Measurements from ENCODE around the gene WNT5B.

The WNT5B gene

GRCh38 chr12:1628666-1629337 lies at the start of gene WNT5B:
Gene WNT5B (plus strand): TSS chr12:1629231. CDS start chr12:1631355, 2,124 bp downstream.
- no peak for DNase-seq
- in situ Hi-C loops (cut with HindIII; ENCODE audit: low pct_ligation_motif_present, low pct_unique_long_range_greater_than_20kb, low sequenced_read_pairs): no loop called here

- in situ Hi-C loops (cut with HindIII; ENCODE audit: low pct_ligation_motif_present, low pct_unique_long_range_greater_than_20kb, low sequenced_read_pairs): loop anchor here (10.0 kb wide), 1 partner anchor 465 kb away; no protein-coding TSS in a partner anchor
- DNase-seq: no peak
Measured at GRCh38 chr12:1579651-1580435, 49.2 kb upstream of the WNT5B start.

- DNase-seq: no peak
- in situ Hi-C loops (cut with HindIII; ENCODE audit: low pct_ligation_motif_present, low pct_unique_long_range_greater_than_20kb, low sequenced_read_pairs): no loop called here
Measured at GRCh38 chr12:1580526-1580925, 48.5 kb upstream of the WNT5B start.

- in situ Hi-C loops (cut with HindIII; ENCODE audit: low pct_ligation_motif_present, low pct_unique_long_range_greater_than_20kb, low sequenced_read_pairs): no loop called here
Measured at GRCh38 chr12:1581973-1582708, 46.9 kb upstream of the WNT5B start.

GRCh38 chr12:1582709-1583050 lies 46.4 kb upstream of the WNT5B start:
- in situ Hi-C loops (cut with HindIII; ENCODE audit: low pct_ligation_motif_present, low pct_unique_long_range_greater_than_20kb, low sequenced_read_pairs): no loop called here
- no peak for DNase-seq

More at GRCh38 chr12:1581973-1582708, 46.9 kb upstream of the WNT5B start:
- DNase-seq: no peak

GRCh38 chr12:1583421-1584078 lies 45.5 kb upstream of the WNT5B start:
- DNase-seq: peak; percentile 93
- in situ Hi-C loops (cut with HindIII; ENCODE audit: low pct_ligation_motif_present, low pct_unique_long_range_greater_than_20kb, low sequenced_read_pairs): no loop called here

- DNase-seq: no peak
- in situ Hi-C loops (cut with HindIII; ENCODE audit: low pct_ligation_motif_present, low pct_unique_long_range_greater_than_20kb, low sequenced_read_pairs): no loop called here
Measured at GRCh38 chr12:1584326-1584725, 44.7 kb upstream of the WNT5B start.

- in situ Hi-C loops (cut with HindIII; ENCODE audit: low pct_ligation_motif_present, low pct_unique_long_range_greater_than_20kb, low sequenced_read_pairs): no loop called here
- DNase-seq: no peak
Measured at GRCh38 chr12:1587927-1588574, 41.0 kb upstream of the WNT5B start.

GRCh38 chr12:1588575-1588947 lies 40.5 kb upstream of the WNT5B start:
- DNase-seq: no peak
- in situ Hi-C loops (cut with HindIII; ENCODE audit: low pct_ligation_motif_present, low pct_unique_long_range_greater_than_20kb, low sequenced_read_pairs): no loop called here

GRCh38 chr12:1590221-1590979 lies 38.6 kb upstream of the WNT5B start:
- peak; percentile 27 for DNase-seq
- in situ Hi-C loops (cut with HindIII; ENCODE audit: low pct_ligation_motif_present, low pct_unique_long_range_greater_than_20kb, low sequenced_read_pairs): no loop called here

- in situ Hi-C loops (cut with HindIII; ENCODE audit: low pct_ligation_motif_present, low pct_unique_long_range_greater_than_20kb, low sequenced_read_pairs): no loop called here
- peak; percentile 52 for DNase-seq
Measured at GRCh38 chr12:1591034-1591433, 38.0 kb upstream of the WNT5B start.

GRCh38 chr12:1591543-1591942 lies 37.5 kb upstream of the WNT5B start:
- in situ Hi-C loops (cut with HindIII; ENCODE audit: low pct_ligation_motif_present, low pct_unique_long_range_greater_than_20kb, low sequenced_read_pairs): no loop called here
- no peak for DNase-seq

GRCh38 chr12:1592444-1593173 lies 36.4 kb upstream of the WNT5B start:
- DNase-seq: peak; percentile 37
- in situ Hi-C loops (cut with HindIII; ENCODE audit: low pct_ligation_motif_present, low pct_unique_long_range_greater_than_20kb, low sequenced_read_pairs): no loop called here

- peak; percentile 58 for DNase-seq
- in situ Hi-C loops (cut with HindIII; ENCODE audit: low pct_ligation_motif_present, low pct_unique_long_range_greater_than_20kb, low sequenced_read_pairs): no loop called here
Measured at GRCh38 chr12:1593174-1594005, 35.6 kb upstream of the WNT5B start.

- in situ Hi-C loops (cut with HindIII; ENCODE audit: low pct_ligation_motif_present, low pct_unique_long_range_greater_than_20kb, low sequenced_read_pairs): no loop called here
- no peak for DNase-seq
Measured at GRCh38 chr12:1594006-1594260, 35.1 kb upstream of the WNT5B start.

GRCh38 chr12:1594261-1595025 lies 34.6 kb upstream of the WNT5B start, which contains the start of gene FBXL14:
Gene FBXL14 (minus strand): TSS chr12:1594581. CDS start chr12:1594066, 515 bp downstream.
- peak; percentile 93 for DNase-seq
- in situ Hi-C loops (cut with HindIII; ENCODE audit: low pct_ligation_motif_present, low pct_unique_long_range_greater_than_20kb, low sequenced_read_pairs): no loop called here

All from ACHN (cell line).